H9 (cell line): ENCODE data around the gene MBD2. TPM values are rescaled to one million over a fixed set of nuclear protein-coding genes. Genes with fewer than 3 reads are reported as not detected.

Source experiments
- DNase-seq: peaks from one replicate; pipeline ENCODE4 v3.0.0-alpha.2; 2017
- H2AFZ ChIP-seq: one replicate; pipeline ENCODE4 v1.6.1; 2013; ENCODE audit warnings: mild to moderate bottlenecking, low read length, control low read depth, moderate library complexity
- H2AK5ac ChIP-seq: 2 replicates; pipeline ENCODE4 v1.6.1; 2013; ENCODE audit warnings: low read length, control low read depth, mixed read lengths; ENCODE audit not compliant: insufficient read length
- H2BK120ac ChIP-seq: one replicate; pipeline ENCODE4 v1.6.1; 2013; ENCODE audit warnings: low read depth, mild to moderate bottlenecking, low read length, control low read depth, inconsistent platforms; ENCODE audit not compliant: poor library complexity, severe bottlenecking
- H2BK12ac ChIP-seq: 2 replicates; pipeline ENCODE4 v1.6.1; 2013; ENCODE audit warnings: low read length, control low read depth, mixed read lengths, low read depth; ENCODE audit not compliant: insufficient read length
- H2BK15ac ChIP-seq: 2 replicates; pipeline ENCODE4 v1.6.1; 2013; ENCODE audit warnings: low read depth, low read length, control low read depth
- H2BK20ac ChIP-seq: one replicate; pipeline ENCODE4 v1.6.1; 2013; ENCODE audit warnings: low read depth, mild to moderate bottlenecking, low read length, control low read depth, inconsistent platforms; ENCODE audit not compliant: poor library complexity, severe bottlenecking
- H2BK5ac ChIP-seq: 2 replicates; pipeline ENCODE4 v1.6.1; 2013; ENCODE audit warnings: low read length, control low read depth, mixed read lengths; ENCODE audit not compliant: insufficient read length
- H3K14ac ChIP-seq: 2 replicates; pipeline ENCODE4 v1.6.1; 2013; ENCODE audit warnings: low read length, control low read depth; ENCODE audit not compliant: insufficient read depth
- H3K18ac ChIP-seq: 2 replicates; pipeline ENCODE4 v1.6.1; 2013; ENCODE audit warnings: low read depth, mild to moderate bottlenecking, mixed read lengths, low read length, control low read depth; ENCODE audit not compliant: insufficient read length
- H3K23ac ChIP-seq: 2 replicates; pipeline ENCODE4 v1.6.1; 2013; ENCODE audit warnings: low read length, control low read depth, mixed read lengths, low read depth; ENCODE audit not compliant: insufficient read length
- H3K23me2 ChIP-seq: 2 replicates; pipeline ENCODE4 v1.6.1; 2013; ENCODE audit warnings: low read depth, mild to moderate bottlenecking, mixed read lengths, low read length, control low read depth; ENCODE audit not compliant: insufficient read length, poor library complexity, severe bottlenecking
- H3K27ac ChIP-seq: 2 replicates; pipeline ENCODE4 v1.5.1; 2013; ENCODE audit warnings: low read length, control low read depth, mixed read lengths, low read depth; ENCODE audit not compliant: insufficient read length
- H3K27me3 ChIP-seq: 2 replicates; pipeline ENCODE4 v1.6.1; 2013; ENCODE audit warnings: low read length, control low read depth, inconsistent platforms; ENCODE audit not compliant: insufficient read depth
- H3K4ac ChIP-seq: 2 replicates; pipeline ENCODE4 v1.6.1; 2013; ENCODE audit warnings: low read depth, mild to moderate bottlenecking, control low read depth, inconsistent platforms, low read length, moderate library complexity
- H3K4me1 ChIP-seq: 2 replicates; pipeline ENCODE4 v1.6.1; 2013; ENCODE audit warnings: low read length, control low read depth, inconsistent platforms; ENCODE audit not compliant: insufficient read depth
- H3K4me2 ChIP-seq: 2 replicates; pipeline ENCODE4 v1.6.1; 2013; ENCODE audit warnings: low read length, control low read depth, mixed read lengths; ENCODE audit not compliant: insufficient read length, insufficient read depth
- H3K56ac ChIP-seq: 2 replicates; pipeline ENCODE4 v1.6.1; 2013; ENCODE audit warnings: low read depth, mild to moderate bottlenecking, mixed read lengths, low read length, control low read depth; ENCODE audit not compliant: insufficient read length
- H3K79me1 ChIP-seq: 2 replicates; pipeline ENCODE4 v1.6.1; 2013; ENCODE audit warnings: low read depth, mild to moderate bottlenecking, moderate library complexity, low read length, control low read depth, inconsistent platforms; ENCODE audit not compliant: insufficient read depth, poor library complexity, severe bottlenecking
- H3K79me2 ChIP-seq: 2 replicates; pipeline ENCODE4 v1.6.1; 2013; ENCODE audit warnings: low read length, control low read depth, inconsistent platforms; ENCODE audit not compliant: insufficient read depth
- H3K9ac ChIP-seq: 2 replicates; pipeline ENCODE4 v1.6.1; 2013; ENCODE audit warnings: low read length, control low read depth, mixed read lengths; ENCODE audit not compliant: insufficient read length; ENCODE audit errors: extremely low read depth
- H3K9me3 ChIP-seq: one replicate; pipeline ENCODE4 v1.6.1; 2013; ENCODE audit warnings: low read depth, low read length, inconsistent platforms; ENCODE audit not compliant: control insufficient read depth
- H3T11ph ChIP-seq: one replicate; pipeline ENCODE4 v1.6.1; 2013; ENCODE audit warnings: mild to moderate bottlenecking, low read length, control low read depth, inconsistent platforms
- H4K20me1 ChIP-seq: one replicate; pipeline ENCODE4 v1.6.1; 2013; ENCODE audit not compliant: control insufficient read depth, insufficient read length, insufficient read depth
- H4K5ac ChIP-seq: 2 replicates; pipeline ENCODE4 v1.6.1; 2013; ENCODE audit warnings: low read depth, mild to moderate bottlenecking, mixed read lengths, low read length, control low read depth; ENCODE audit not compliant: insufficient read length
- H4K8ac ChIP-seq: replicated peaks from 2 replicates; pipeline ENCODE4 v1.6.1; 2013; ENCODE audit warnings: low read length, control low read depth, mixed read lengths, low read depth; ENCODE audit not compliant: insufficient read length
- H4K91ac ChIP-seq: 2 replicates; pipeline ENCODE4 v1.6.1; 2013; ENCODE audit warnings: low read depth, mild to moderate bottlenecking, moderate library complexity, mixed read lengths, low read length, control low read depth; ENCODE audit not compliant: insufficient read length
- H3K27ac Mint-ChIP-seq, 3 experiments: 2 replicates in 2 of 3; 3 replicates in 1 of 3; pipeline ENCODE4 v1.8.0; 2020 to 2021; ENCODE audit warnings: mixed read lengths in 3 of 3, mild to moderate bottlenecking in 1 of 3, moderate library complexity in 1 of 3
- H3K27me3 Mint-ChIP-seq: 2 replicates; pipeline ENCODE4 v1.8.0; 2021; ENCODE audit warnings: low read depth, mild to moderate bottlenecking, moderate library complexity, mixed read lengths
- H3K36me3 Mint-ChIP-seq, 3 experiments: 2 replicates in 2 of 3; 3 replicates in 1 of 3; pipeline ENCODE4 v1.8.0; 2020 to 2021; ENCODE audit warnings: low read depth in 3 of 3, mixed read lengths in 3 of 3; ENCODE audit not compliant: insufficient read depth in 1 of 3
- H3K4me1 Mint-ChIP-seq, 2 experiments: 2 replicates each; pipeline ENCODE4 v1.8.0; 2020; ENCODE audit warnings: mixed read lengths in 2 of 2
- H3K4me3 Mint-ChIP-seq, 2 experiments: 2 replicates in 1 of 2; 3 replicates in 1 of 2; pipeline ENCODE4 v1.8.0; 2020 to 2021; ENCODE audit warnings: mild to moderate bottlenecking in 2 of 2, mixed read lengths in 2 of 2, moderate library complexity in 1 of 2
- H3K9me3 Mint-ChIP-seq, 2 experiments: 2 replicates in 1 of 2; 3 replicates in 1 of 2; pipeline ENCODE4 v1.8.0; 2020; ENCODE audit warnings: mild to moderate bottlenecking in 2 of 2, mixed read lengths in 2 of 2, moderate library complexity in 1 of 2
- WGBS: extraction: QIAGEN DNeasy Blood & Tissue Kit; methylation state at CpG from one replicate; pipeline ENCODE4 v1.1.7; 2013; ENCODE audit warnings: missing lambda C conversion rate, low lambda C conversion rate, mixed read lengths; ENCODE audit not compliant: insufficient read length; ENCODE audit errors: extremely low coverage; 5-methylcytosine and 5-hydroxymethylcytosine counted together
- total RNA-seq: library from RNA; stranded (reverse); gene quantifications from 2 replicates; pipeline ENCODE4 v1.2.1, GENCODE V29; 2021
- TF ChIP-seq, protein P1 (sequence below): fragments of 200-600 bp; sonication (generic); conservative IDR thresholded peaks from 3 replicates; pipeline ENCODE4 v1.8.0; 2021; ENCODE audit warnings: antibody characterized with exemption, mild to moderate bottlenecking

MBD2 gene
- total RNA-seq, 1 experiment from 2014 or later, result 34.0 TPM

DNA sequence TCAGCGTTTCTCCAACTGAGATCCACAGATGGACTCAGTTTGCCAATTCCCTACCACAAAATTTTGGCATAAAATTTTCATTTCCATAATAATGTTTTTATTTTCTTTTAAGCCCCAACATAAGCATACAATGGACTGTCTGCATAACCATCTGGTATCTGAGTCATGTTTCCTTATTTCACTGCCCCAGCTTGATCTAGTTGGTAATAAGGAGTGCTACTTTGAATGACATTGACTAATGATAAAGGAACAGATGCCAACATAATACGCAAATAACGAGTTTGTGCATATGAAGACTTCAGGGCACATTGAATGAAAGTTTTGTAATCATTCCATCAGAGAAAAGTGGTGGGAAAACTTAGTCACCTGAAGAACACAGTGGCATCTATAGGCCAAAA lies 8.8 kb upstream of the MBD2 start:
- no peaks in the 10 kb centered on the region for H3K27me3 Mint-ChIP-seq
- Histone ChIP-seq H3K4me1 (no peaks in the 10 kb centered on the region), H3K4me2 (no peak overlapping the region), H3K79me1 (no peaks in the 10 kb centered on the region), H3K18ac (no peak overlapping the region), H4K20me1 (no peaks in the 10 kb centered on the region), H2AFZ (no peak overlapping the region), H3K9me3 (no peaks in the 10 kb centered on the region), H4K8ac (no peak overlapping the region), H3K79me2 (no peaks in the 10 kb centered on the region), H3K9ac (no peak overlapping the region), H3K23me2 (no peaks in the 10 kb centered on the region), H3K14ac (no peak overlapping the region), H4K91ac (no peak overlapping the region), H3T11ph (no peak overlapping the region), H3K27ac (no peak overlapping the region), H3K23ac (no peak overlapping the region), H2BK120ac (no peak overlapping the region), H3K4ac (no peak overlapping the region), H2BK20ac (no peak overlapping the region), H2BK12ac (no peak overlapping the region), H2AK5ac (no peak overlapping the region), H2BK5ac (no peak overlapping the region), H4K5ac (no peak overlapping the region), H3K27me3 (no peaks in the 10 kb centered on the region), H3K56ac (no peak overlapping the region), H2BK15ac (no peak overlapping the region)
- no peak for DNase-seq
- no CpG with 5 or more reads among the region's 3 CpGs for WGBS
- no peaks in the 10 kb centered on the region for H3K36me3 Mint-ChIP-seq
- peaks cover 15 to 18% of the 10 kb centered on the region in 2 experiments for H3K4me1 Mint-ChIP-seq
- no peak overlapping the region for H3K4me3 Mint-ChIP-seq
- H3K27ac Mint-ChIP-seq, result no peak overlapping the region
- no peaks in the 10 kb centered on the region; a peak in 1 of 5 replicates for H3K9me3 Mint-ChIP-seq
- TF ChIP-seq, protein P1, sequence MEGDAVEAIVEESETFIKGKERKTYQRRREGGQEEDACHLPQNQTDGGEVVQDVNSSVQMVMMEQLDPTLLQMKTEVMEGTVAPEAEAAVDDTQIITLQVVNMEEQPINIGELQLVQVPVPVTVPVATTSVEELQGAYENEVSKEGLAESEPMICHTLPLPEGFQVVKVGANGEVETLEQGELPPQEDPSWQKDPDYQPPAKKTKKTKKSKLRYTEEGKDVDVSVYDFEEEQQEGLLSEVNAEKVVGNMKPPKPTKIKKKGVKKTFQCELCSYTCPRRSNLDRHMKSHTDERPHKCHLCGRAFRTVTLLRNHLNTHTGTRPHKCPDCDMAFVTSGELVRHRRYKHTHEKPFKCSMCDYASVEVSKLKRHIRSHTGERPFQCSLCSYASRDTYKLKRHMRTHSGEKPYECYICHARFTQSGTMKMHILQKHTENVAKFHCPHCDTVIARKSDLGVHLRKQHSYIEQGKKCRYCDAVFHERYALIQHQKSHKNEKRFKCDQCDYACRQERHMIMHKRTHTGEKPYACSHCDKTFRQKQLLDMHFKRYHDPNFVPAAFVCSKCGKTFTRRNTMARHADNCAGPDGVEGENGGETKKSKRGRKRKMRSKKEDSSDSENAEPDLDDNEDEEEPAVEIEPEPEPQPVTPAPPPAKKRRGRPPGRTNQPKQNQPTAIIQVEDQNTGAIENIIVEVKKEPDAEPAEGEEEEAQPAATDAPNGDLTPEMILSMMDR, result no peak
